Measurements from ENCODE around the gene KCP.
A peak's percentile ranks its signal among the peaks of the same experiment; 100 is the strongest.

The KCP gene

GRCh38 chr7:128904381-128905197 lies 5.9 kb downstream of the KCP start:
- peak; percentile 34 for DNase-seq

- no peak for DNase-seq
Observed at GRCh38 chr7:128903621-128904361, 6.7 kb downstream of the KCP start.

GRCh38 chr7:128902761-128903585 lies 7.5 kb downstream of the KCP start:
- DNase-seq: no peak

DNA sequence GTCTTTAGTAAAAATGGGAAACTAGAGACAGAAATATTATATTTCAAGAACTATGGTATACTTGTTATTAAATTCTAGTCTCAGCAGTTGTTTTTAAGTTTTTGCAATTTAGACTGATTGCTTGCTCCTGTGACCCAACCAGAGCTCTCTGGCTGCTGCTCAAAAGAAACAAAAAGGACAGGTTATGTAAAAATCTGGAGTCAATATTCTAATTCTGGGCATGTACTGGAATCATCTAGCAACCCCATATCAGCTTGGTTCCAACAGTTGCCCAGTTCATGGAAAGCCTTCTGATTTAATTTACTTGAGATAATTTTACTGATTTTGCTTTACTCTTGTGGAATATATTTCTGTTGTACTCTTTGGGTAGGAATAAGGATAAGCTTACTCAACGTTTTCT lies 10.3 kb downstream of the KCP start:
- no peak for DNase-seq

- no peak for DNase-seq
Observed at GRCh38 chr7:128899392-128899791, 11.1 kb downstream of the KCP start.

- no peak for DNase-seq
Observed at GRCh38 chr7:128895320-128895719, 15.2 kb downstream of the KCP start.

DNA sequence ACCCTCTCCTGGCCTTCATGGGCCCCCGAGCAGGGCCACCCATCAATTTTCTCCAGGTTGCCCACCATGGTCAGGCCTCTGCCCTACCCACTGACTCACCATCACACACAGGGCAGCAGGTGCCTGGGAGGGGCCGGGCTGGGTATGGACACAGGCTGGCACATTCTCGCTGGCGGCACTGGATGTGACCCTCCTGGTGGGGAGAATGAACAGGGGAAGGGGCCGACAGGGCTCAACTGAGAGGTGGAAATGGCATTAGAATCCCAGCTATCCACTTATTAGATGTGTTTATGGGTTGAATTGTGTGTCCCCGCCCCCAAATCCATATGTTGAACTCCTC lies 16.4 kb downstream of the KCP start:
- DNase-seq: no peak

- no peak for DNase-seq
Observed at GRCh38 chr7:128893251-128894100, 17.0 kb downstream of the KCP start.

- DNase-seq: no peak
Observed at GRCh38 chr7:128892521-128893250, 17.8 kb downstream of the KCP start.

- no peak for DNase-seq
Observed at GRCh38 chr7:128891942-128892269, 18.6 kb downstream of the KCP start.

GRCh38 chr7:128891110-128891941 lies 19.2 kb downstream of the KCP start:
- DNase-seq: no peak

- DNase-seq: no peak
Observed at GRCh38 chr7:128890306-128891109, 20.0 kb downstream of the KCP start.

DNA sequence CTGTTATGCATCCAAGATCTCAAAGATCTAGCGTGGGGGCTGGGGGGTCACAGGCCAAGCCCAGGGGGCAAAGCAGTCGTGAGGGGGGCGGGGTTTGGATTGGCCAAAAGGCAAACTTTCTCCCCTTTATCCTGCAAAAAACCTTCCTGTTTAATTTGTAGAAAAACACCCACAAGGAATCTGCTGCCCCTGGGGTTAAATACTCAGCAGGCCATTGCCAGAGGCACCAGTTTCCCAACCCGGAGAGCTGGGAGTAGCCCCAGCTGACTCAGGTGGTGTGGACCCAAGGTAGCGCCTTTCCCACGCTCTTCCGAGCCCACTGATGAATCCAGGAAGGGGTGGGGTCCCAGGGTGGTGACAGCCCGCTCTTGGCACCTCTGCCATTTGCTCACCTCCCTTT lies 21.4 kb downstream of the KCP start:
- no peak for DNase-seq

- DNase-seq: no peak
Observed at GRCh38 chr7:128888756-128889095, 21.8 kb downstream of the KCP start.

DNA sequence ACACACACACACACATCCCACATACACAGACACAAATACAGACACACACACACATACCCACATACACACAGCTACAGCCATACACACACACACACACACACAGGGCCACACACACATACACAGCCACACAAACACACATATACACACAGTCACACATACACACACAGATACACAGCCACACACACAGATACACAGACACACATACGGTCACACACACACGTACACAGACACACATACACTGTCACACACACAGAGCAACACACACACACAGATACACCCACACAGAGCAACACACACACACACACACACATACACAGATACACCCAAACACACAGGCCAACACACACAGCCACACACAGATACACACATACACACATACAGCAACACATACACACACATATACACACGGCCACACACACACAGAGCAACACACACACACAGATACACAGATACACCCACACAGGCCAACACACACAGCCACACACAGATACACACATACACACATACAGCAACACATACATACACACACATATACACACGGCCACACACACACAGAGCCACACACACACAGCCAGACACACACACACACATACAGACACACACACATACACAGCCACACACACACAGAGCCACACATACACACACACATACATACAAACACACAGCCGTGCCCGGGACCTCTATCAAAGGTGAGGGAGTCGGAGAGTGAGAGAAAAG lies 22.3 kb downstream of the KCP start:
- no peak for DNase-seq

- DNase-seq: no peak
Observed at GRCh38 chr7:128887169-128888038, 23.1 kb downstream of the KCP start.

DNA sequence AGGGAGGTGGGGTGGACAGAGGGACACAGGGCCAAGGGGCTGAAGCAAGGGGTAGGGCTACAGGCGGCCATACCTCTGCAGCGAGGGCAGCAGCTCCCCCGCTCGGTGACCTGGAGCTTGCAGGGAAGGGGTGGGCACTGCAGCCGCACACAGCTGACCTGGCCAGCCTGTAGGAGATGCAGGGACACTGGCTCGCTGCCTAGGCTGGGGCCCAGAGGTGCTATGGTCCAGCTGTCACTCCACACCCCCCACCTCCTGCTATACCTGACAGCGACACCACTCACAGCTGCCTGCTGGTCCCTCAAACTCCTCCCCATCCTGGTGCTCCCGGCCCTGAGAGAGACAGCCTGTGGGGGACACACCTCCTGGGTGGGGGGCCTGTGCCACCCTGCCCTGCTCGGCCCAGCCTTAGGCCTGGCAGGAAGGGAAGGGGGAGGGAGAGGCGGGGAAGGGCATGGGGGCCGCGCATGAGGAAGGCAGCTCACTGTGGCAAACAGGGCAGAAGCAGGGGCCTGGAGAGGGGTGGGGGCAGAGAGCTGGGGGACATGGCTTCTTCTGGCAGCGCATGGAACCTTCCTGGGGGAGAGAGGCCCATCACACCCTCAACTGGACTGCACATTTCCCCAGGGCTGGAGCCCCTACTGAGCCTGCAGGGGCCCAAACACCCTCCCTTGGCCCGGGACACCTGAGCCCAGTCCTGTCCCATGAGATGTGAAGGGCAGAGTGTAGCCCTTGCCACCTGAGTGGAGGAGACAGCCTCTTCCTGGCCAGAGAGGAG lies 23.9 kb downstream of the KCP start:
- no peak for DNase-seq
